GM18868 (cell line): Measurements from ENCODE around the gene ACSF2.
"Not testable (repeated sequence)": the region's sequence is repeated elsewhere in the genome, so short reads cannot be mapped to it uniquely, and the experiment has no call there.

ENCODE experiments used
- ATAC-seq: cut with Tn5 transposase; IDR thresholded peaks from one replicate; pipeline ENCODE4 v1.9.1; 2021; ENCODE audit warnings: mild to moderate bottlenecking, moderate library complexity; ENCODE audit not compliant: unreplicated experiment

Gene ACSF2

DNA sequence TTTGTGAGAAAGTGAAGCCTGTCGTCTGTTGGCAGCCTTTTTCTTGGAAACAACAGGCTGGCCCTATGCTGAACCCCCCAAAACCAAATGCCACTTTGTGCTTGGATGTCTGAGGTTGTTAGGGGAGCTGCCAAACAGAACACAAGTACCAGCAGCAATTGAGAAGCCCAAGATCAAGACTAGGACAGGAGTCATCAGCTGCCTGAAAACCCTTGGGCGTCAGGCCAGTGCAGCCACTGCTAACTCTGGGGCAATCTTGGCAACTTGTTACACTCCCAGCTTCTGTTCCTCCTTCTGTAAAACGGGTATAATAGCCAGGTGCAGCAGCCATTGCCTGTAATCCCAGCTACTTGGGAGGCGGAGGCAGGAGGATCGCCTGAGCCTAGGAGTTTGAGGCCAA, 19.4 kb upstream of the ACSF2 start:
- ATAC-seq = no peak

DNA sequence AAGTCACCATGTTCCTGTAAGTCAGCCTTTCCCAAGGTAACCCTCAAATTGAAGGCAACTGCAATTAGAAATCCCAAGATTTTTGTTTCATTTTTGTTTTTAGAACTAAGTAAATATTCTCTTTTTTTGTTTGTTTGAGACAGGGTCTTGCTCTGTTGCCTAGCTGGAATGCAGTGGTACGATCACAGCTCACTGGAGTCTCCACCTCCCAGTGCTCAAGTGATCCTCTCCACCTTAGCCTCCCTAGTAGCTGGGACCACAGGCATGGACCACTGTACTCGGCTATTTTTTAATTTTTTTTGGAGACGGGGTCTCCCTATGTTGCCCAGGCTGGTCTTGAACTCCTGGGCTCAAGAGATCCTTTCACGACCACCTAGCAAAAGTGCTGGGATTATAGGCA, 18.1 kb upstream of the ACSF2 start:
- no peak for ATAC-seq

- ATAC-seq = no peak
These were observed 13.8 kb upstream of the ACSF2 start for GRCh38 chr17:50412188-50412732.

DNA sequence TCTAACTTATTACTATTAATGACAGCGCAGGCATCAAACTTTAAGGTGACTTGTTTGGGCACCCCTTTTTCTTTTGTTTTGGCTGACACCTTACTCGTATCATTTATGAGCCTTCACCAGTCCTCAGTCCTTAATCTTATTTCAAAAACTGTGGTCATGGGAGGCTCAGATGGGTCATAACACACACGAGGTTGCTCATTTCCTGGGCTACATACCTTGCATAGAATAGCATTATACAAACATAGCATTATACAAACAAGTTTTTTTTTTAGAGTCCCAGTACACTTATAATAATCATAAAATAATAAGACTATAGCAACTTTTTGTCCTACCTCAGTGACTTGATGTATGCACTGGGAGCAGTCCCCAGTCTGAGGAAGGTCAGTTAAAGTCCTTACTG, 11.2 kb upstream of the ACSF2 start:
- no peak for ATAC-seq

DNA sequence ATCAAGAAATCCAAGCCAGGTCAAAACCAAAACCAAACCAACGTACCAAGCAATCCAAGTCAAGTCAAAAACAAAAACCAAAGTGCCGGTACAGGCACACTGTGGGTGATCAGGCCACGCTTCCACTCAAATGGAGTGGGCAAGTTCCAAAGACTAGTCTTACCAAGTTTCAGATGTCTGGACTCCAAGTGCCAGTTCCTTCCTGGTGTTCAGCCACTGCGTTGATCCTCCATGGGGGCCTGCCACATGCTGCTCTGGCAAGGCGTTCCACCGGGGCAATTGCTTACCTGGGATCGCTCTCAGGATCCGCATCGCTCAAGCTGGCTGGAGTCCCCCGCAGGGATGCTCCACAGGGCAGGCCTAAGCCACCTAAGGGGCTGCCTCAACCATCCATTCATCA, 6.4 kb upstream of the ACSF2 start:
- ATAC-seq = not testable (repeated sequence)

GRCh38 chr17:50420419-50421112, 5.5 kb upstream of the ACSF2 start:
- ATAC-seq = no peak

GRCh38 chr17:50421308-50422051, 4.5 kb upstream of the ACSF2 start:
- no peak for ATAC-seq

DNA sequence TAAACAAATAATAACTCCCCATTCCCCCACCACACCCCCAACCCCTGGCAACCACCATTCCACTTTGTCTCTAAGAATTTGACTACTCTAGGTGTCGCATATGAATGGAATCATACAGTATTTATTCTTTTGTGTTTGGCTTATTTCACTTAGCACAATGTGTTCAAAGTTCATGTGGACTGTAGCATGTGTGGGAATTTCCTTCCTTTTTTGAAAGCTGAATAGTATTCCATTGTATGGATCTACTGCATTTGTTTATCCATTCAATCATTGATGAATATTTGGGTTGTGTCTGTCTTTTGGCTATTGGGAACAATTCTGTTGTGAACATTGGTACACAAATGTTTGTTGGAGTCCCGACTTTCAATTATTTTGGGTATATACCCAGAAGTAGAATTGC, 3.3 kb upstream of the ACSF2 start:
- ATAC-seq = no peak

DNA sequence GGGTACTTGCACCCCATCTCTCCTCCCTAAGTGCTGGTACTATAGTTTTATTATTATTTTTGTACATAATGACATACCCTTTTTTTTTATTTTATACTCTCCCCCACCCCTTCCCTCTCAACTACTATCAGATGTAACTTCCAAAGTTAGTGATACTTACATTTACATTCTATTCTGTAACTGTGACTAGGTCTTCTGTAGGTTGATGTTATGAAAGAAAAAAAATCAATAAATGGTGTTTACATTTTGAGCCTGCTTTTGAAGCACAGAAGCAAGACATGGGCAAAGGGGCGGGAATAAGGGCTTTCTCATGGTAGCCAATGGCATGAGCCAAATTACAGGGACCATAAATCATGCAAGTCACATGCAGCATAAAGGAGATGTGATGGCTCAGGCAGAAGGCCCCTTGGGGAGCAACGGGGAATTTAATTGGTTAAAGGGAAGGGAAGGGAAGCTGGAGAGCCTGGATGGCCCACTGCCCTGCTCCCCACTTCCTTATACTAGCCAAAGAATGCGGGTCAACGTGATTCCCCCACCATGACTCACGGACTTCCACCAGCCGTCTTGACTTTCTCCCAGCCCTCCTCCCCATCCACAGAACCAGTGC, 2.4 kb upstream of the ACSF2 start:
- no peak for ATAC-seq

DNA sequence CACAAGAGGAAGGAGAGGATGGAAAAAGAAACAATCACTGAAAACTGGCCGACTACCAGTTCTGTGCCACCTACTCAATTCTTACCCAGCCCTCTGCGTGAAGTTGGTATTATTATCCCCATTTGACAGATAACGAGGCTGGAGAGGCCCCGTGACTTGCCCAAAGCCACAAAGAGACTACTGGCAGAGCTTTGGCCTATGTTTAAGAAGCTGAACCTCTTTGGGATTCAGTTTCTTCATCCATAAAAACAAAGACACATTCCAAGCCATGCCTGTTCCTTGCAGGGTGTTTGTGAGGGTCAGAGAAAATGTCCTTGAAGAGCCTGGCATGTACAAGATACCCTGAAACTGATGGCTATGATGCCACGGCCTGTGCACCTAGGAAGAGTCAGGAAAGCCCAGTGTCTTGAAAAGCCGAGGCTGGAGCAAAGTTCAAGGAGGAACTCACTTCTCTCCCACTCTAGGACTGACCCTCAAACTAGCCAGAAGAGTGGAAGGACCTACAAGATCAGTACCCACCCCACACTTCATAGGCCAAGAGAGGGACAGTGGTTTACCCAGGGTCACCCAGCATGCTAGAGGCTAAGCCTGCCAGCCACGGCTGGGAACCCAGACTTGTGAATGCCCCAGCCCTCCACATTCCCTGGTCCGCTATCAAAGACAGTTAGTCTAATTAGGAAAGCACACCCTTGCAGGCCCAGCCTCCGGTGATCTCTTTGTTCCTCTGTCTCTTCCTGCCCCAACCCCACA, 1.6 kb upstream of the ACSF2 start:
- no peak for ATAC-seq

DNA sequence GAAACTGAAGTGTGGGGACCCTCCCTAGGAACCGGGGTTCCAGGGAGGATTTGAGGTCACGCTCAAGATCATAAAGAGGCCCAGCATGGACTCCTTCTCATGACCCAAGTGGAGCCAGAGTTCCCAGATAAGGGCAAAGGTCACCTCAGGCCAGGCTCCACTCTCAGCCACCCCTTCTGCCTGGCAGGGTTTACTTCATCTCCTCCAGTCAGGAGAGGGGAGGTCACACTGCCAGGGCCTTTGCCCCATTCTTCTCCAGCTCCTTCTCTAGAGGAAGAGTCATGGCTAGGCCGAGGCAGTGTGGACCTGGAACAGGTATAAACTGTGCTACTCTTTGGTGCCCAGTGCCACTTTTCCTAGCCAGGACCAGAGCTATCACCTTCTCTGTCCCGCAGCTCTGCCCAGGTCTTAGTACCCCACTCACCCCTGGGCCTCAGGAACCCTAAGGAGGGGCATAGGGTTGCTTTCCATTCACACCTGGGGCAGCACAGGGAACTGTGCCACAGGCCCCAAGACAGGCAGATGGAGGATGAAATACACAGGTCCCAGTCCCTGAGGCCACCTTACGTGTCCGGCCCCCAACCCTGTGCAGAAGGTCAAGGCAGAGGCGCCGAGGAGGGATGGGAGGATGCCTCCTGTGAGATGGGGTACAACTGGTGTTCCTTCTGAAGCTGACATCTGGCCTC, 879 bp upstream of the ACSF2 start:
- no peak for ATAC-seq

DNA sequence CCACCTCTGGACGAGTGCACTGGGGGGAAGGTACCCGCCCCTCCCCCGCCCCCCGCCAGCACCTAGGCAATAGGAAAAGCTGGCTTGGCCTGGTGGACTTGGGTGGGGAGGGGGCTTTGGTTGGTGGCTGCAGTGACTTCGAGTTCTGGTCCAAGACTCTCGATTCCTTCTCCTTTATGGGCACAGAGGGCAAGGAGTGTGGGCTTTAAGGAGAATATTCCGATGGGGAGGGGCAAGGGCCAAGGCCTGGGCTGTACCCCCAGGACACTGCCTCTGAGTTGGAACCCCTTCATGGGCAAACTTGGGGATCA, 409 bp downstream of the ACSF2 start:
- ATAC-seq = no peak

GRCh38 chr17:50426814-50427787, 1.1 kb downstream of the ACSF2 start:
- ATAC-seq = no peak

GRCh38 chr17:50428126-50428525, 2.1 kb downstream of the ACSF2 start:
- not testable (repeated sequence) for ATAC-seq

- no peak for ATAC-seq
These were observed 2.9 kb downstream of the ACSF2 start for GRCh38 chr17:50428831-50429424.

GRCh38 chr17:50429793-50430192, 3.8 kb downstream of the ACSF2 start:
- no peak for ATAC-seq

GRCh38 chr17:50430821-50431618, 5.0 kb downstream of the ACSF2 start:
- ATAC-seq = no peak

- no peak for ATAC-seq
These were observed 6.2 kb downstream of the ACSF2 start for GRCh38 chr17:50432125-50432762.
